NCI-H345 treated with DMSO at 0.1 percent for 48 hours (cell line): ENCODE data around the gene SLC6A1.

Experiments
- DNase-seq: peaks from one replicate; lab custom pipeline; 2025; ENCODE audit not compliant: unreplicated experiment; lab: John Stamatoyannopoulos, UW

SLC6A1 gene

GRCh38 chr3:10970306-10970960, 22.1 kb upstream of the SLC6A1 start:
- DNase-seq: no peak

GRCh38 chr3:10972072-10972782, 20.3 kb upstream of the SLC6A1 start:
- no peak for DNase-seq

- DNase-seq: no peak
Measured at GRCh38 chr3:10973046-10973595, 19.4 kb upstream of the SLC6A1 start.

GRCh38 chr3:10974131-10974530, 18.4 kb upstream of the SLC6A1 start:
- DNase-seq: no peak

GRCh38 chr3:10974746-10975375, 17.7 kb upstream of the SLC6A1 start:
- DNase-seq: no peak

GRCh38 chr3:10975695-10976234, 16.8 kb upstream of the SLC6A1 start:
- DNase-seq: no peak

- no peak for DNase-seq
Measured at GRCh38 chr3:10976770-10977169, 15.8 kb upstream of the SLC6A1 start.

GRCh38 chr3:10977892-10978510, 14.5 kb upstream of the SLC6A1 start:
- DNase-seq: no peak

GRCh38 chr3:10978956-10979355, 13.6 kb upstream of the SLC6A1 start:
- DNase-seq: no peak

- DNase-seq: no peak
Measured at GRCh38 chr3:10980312-10980711, 12.2 kb upstream of the SLC6A1 start.

GRCh38 chr3:10981031-10981430, 11.5 kb upstream of the SLC6A1 start:
- no peak for DNase-seq

- DNase-seq: no peak
Measured at GRCh38 chr3:10981961-10982360, 10.6 kb upstream of the SLC6A1 start.

GRCh38 chr3:10982782-10983181, 9.8 kb upstream of the SLC6A1 start:
- DNase-seq: no peak

- DNase-seq: no peak
Measured at GRCh38 chr3:10983219-10983916, 9.2 kb upstream of the SLC6A1 start.

- no peak for DNase-seq
Measured at GRCh38 chr3:10984371-10984896, 8.1 kb upstream of the SLC6A1 start.

- no peak for DNase-seq
Measured at GRCh38 chr3:10985181-10985580, 7.4 kb upstream of the SLC6A1 start.

GRCh38 chr3:10986592-10986991, 6.0 kb upstream of the SLC6A1 start:
- no peak for DNase-seq

- DNase-seq: no peak
Measured at GRCh38 chr3:10988001-10988665, 4.4 kb upstream of the SLC6A1 start.

- no peak for DNase-seq
Measured at GRCh38 chr3:10988991-10989484, 3.5 kb upstream of the SLC6A1 start.
